Lower lobe of right lung (tissue), 2 donors: ENCODE data around the gene CLCN5. TPM values are rescaled to one million over a fixed set of nuclear protein-coding genes. Genes with fewer than 3 reads are reported as not detected.

ENCODE experiments used
- ATAC-seq, 2 donors: fragments of 200-7000 bp; cut with Tn5 transposase; one replicate each; pipeline ENCODE4 v1.9.1; 2020 to 2022; ENCODE audit warnings: mild to moderate bottlenecking in 2 of 2, moderate library complexity in 2 of 2
- DNase-seq: peaks from one replicate; pipeline ENCODE4 v3.0.0-alpha.2; 2020
- H3K27ac ChIP-seq: fragments of 200-600 bp; one replicate; pipeline ENCODE4 v1.8.0; 2022
- H3K27me3 ChIP-seq: fragments of 200-600 bp; one replicate; pipeline ENCODE4 v1.8.0; 2022; ENCODE audit warnings: low read depth
- H3K36me3 ChIP-seq: fragments of 200-600 bp; one replicate; pipeline ENCODE4 v1.8.0; 2022; ENCODE audit warnings: mild to moderate bottlenecking
- H3K4me1 ChIP-seq: fragments of 200-600 bp; one replicate; pipeline ENCODE4 v1.8.0; 2022
- H3K4me3 ChIP-seq: fragments of 200-600 bp; one replicate; pipeline ENCODE4 v1.8.0; 2022; ENCODE audit warnings: mild to moderate bottlenecking
- H3K9me3 ChIP-seq: fragments of 200-600 bp; one replicate; pipeline ENCODE4 v1.8.0; 2022
- intact Hi-C: fragments of 100-400 bp; cut with DNase I; formaldehyde crosslinking; loops from one replicate; pipeline ENCODE4 v1.11.0; 2022
- total RNA-seq: library from RNA; stranded (reverse); fragmentation: NEBNext Ultra II Directional; extraction: Animal tissue kit (Norgen Biotek cat#: 25700); gene quantifications from one replicate; pipeline ENCODE4 v1.2.1, GENCODE V29; 2021
- TF ChIP-seq, protein P1 (sequence below): fragments of 200-600 bp; IDR thresholded peaks from one replicate; pipeline ENCODE4 v1.8.0; 2022; ENCODE audit warnings: antibody characterized with exemption, mild to moderate bottlenecking
- donor health status: DM: no; HTN: yes; CAD: no; lungs with severe emphysema.

Gene CLCN5
- total RNA-seq, 1 donor from 2014 or later = 12.9 TPM

DNA sequence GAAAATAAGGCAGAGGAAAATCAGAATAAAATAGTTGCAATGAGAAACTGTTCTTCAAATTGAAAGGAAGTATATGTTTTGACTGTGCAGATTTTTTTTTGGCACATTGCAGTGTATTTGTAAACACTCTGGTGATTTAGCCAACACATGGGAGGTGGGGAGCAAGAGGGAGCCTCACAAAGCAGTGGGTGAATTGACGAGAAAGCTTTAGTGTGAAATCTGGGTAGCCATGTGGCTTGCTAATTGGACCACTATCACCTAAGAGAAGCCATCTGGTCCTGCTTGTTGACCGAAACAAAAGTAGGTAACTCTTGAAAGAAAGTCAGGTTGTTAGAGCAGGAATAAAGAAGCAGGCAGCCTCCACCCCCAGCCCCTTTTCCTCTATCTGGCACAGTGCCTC is 10.4 kb downstream of the CLCN5 start:
- no peaks in the 10 kb centered on the region for H3K36me3 ChIP-seq
- intact Hi-C loops = no loop called here
- H3K27me3 ChIP-seq = no peaks in the 10 kb centered on the region
- DNase-seq (no peak), ATAC-seq (no peak)
- H3K9me3 ChIP-seq = no peaks in the 10 kb centered on the region
- no peak overlapping the region for H3K4me3 ChIP-seq
- TF ChIP-seq, protein P1, sequence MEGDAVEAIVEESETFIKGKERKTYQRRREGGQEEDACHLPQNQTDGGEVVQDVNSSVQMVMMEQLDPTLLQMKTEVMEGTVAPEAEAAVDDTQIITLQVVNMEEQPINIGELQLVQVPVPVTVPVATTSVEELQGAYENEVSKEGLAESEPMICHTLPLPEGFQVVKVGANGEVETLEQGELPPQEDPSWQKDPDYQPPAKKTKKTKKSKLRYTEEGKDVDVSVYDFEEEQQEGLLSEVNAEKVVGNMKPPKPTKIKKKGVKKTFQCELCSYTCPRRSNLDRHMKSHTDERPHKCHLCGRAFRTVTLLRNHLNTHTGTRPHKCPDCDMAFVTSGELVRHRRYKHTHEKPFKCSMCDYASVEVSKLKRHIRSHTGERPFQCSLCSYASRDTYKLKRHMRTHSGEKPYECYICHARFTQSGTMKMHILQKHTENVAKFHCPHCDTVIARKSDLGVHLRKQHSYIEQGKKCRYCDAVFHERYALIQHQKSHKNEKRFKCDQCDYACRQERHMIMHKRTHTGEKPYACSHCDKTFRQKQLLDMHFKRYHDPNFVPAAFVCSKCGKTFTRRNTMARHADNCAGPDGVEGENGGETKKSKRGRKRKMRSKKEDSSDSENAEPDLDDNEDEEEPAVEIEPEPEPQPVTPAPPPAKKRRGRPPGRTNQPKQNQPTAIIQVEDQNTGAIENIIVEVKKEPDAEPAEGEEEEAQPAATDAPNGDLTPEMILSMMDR = no peak
- H3K27ac ChIP-seq = no peak overlapping the region
- no peaks in the 10 kb centered on the region for H3K4me1 ChIP-seq

DNA sequence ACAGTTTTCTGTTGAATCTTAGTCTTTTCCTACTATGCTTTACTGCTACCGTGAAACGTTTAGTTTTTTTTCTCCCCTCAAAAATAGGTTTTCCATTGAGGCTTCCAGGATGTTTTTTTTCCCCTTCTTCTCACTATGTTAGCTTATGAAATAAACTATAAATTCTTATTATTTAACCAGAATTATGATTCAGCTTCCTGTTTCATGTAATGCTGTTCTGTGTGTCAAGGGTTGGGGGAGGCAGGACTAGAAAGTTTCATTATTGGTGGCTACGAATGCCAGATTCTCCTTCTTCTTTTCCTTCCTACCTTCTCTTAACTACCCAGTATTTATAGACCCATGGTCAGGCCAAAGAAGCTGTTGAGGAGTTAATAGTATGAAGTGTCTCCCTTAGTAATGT is 11.8 kb downstream of the CLCN5 start:
- TF ChIP-seq, protein P1 = no peak
- H3K36me3 ChIP-seq = no peaks in the 10 kb centered on the region
- no peak overlapping the region for H3K4me3 ChIP-seq
- no peaks in the 10 kb centered on the region for H3K4me1 ChIP-seq
- H3K9me3 ChIP-seq = no peaks in the 10 kb centered on the region
- ATAC-seq = no peak
- no peak for DNase-seq
- no peaks in the 10 kb centered on the region for H3K27me3 ChIP-seq
- no peak overlapping the region for H3K27ac ChIP-seq
- intact Hi-C loops = no loop called here

DNA sequence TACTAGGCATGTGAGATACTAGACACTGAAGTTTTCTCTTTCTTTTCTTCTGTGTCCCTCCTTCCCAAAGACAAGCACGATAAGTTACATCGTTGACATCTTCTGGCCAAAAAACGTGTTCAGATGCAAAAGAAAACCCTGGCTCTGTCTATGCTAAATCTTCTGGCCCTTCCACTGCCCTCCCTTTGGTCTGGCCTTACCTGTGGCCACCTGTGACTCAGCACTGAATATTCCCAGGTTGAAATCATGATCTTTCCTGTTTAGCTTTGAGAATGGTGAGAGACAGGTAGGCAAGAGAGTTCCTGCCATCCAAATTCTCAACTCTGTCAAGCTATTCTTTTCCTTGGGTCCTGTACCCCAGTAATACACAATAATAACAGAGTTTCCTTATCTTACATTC is 12.3 kb downstream of the CLCN5 start:
- Histone ChIP-seq H3K27ac (no peak overlapping the region), H3K4me1 (no peaks in the 10 kb centered on the region), H3K27me3 (no peaks in the 10 kb centered on the region), H3K4me3 (no peak overlapping the region), H3K36me3 (no peaks in the 10 kb centered on the region), H3K9me3 (no peaks in the 10 kb centered on the region)
- intact Hi-C loops = no loop called here
- DNase-seq (no peak), ATAC-seq (no peak)
- TF ChIP-seq, protein P1 = no peak

DNA sequence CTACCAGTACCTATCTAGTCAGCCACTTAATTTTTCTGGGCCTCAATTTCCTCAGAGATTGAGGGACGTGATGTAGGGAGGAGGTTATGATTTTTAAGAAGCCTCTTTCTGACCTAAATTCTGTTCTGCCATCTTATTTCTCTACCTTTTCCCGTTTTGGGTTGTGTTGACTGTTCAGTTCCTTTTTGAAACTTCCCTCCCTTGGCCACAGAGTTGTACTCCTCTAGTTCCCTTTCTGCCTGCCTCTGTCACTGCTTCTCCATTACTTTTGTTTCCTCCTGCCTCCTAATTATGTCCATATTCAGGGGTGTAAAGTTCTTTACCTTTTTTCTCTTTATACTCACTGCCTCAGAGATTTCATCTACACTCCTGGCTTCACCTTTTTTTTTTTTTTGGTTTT is 25.4 kb downstream of the CLCN5 start:
- Histone ChIP-seq H3K9me3 (no peaks in the 10 kb centered on the region), H3K36me3 (no peaks in the 10 kb centered on the region), H3K27me3 (no peaks in the 10 kb centered on the region), H3K4me3 (no peak overlapping the region), H3K27ac (no peak overlapping the region), H3K4me1 (no peaks in the 10 kb centered on the region)
- intact Hi-C loops = no loop called here
- DNase-seq (no peak), ATAC-seq (no peak)
- TF ChIP-seq, protein P1 = no peak

DNA sequence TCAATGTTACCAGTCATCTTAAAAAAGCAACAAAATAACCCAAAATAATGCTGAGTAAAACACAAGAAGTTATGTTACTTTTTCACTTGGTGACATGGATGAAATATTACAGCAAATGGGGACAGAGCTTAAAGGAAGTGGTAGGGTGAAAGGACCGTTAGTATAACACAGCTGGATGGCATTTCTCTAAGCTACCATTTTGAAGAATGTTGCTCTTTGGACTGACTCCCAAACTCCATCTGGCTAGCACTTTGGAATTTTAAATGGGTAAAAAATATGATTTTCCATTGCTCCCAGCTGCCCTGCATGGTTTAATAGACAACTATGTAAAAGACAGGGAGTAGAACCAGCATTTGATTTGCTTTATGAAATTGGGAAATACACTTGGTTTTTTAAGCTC is 27.6 kb downstream of the CLCN5 start:
- TF ChIP-seq, protein P1 = no peak
- intact Hi-C loops = no loop called here

More for the DNA sequence above, 27.6 kb downstream of the CLCN5 start:
- H3K9me3 ChIP-seq = no peaks in the 10 kb centered on the region
- no peaks in the 10 kb centered on the region for H3K36me3 ChIP-seq
- no peaks in the 10 kb centered on the region for H3K4me1 ChIP-seq
- no peak overlapping the region for H3K4me3 ChIP-seq
- no peak overlapping the region for H3K27ac ChIP-seq
- ATAC-seq = no peak
- no peaks in the 10 kb centered on the region for H3K27me3 ChIP-seq
- no peak for DNase-seq
